Kidney epithelial cell (primary cell): ENCODE data around the gene PRELP. TPM values are rescaled to one million over a fixed set of nuclear protein-coding genes. Genes with fewer than 3 reads are reported as not detected.

Experiments used
- DNase-seq: peaks from one replicate; pipeline ENCODE4 v3.0.0-alpha.2; 2010; ENCODE audit warnings: low read depth
- H3K27me3 ChIP-seq: 2 replicates; pipeline ENCODE4 v1.6.0; 2011; ENCODE audit warnings: low read length; ENCODE audit not compliant: control insufficient read depth, insufficient read depth
- H3K36me3 ChIP-seq: 2 replicates; pipeline ENCODE4 v1.5.1; 2011; ENCODE audit warnings: low read length; ENCODE audit not compliant: control insufficient read depth, insufficient read depth
- H3K4me3 ChIP-seq: 2 replicates; pipeline ENCODE4 v1.5.1; 2011; ENCODE audit warnings: low read depth, mild to moderate bottlenecking, control low read depth, low read length
- total RNA-seq: library from RNA; depleted of rRNA; stranded (reverse); fragments of >200 nt; gene quantifications from 2 replicates; pipeline ENCODE4 v1.2.3, GENCODE V29; 2015
- TF ChIP-seq, protein P1 (sequence below): IDR thresholded peaks from 2 replicates; pipeline ENCODE4 v1.5.1; 2011; ENCODE audit warnings: mild to moderate bottlenecking, moderate library complexity, low read length, control low read depth, inconsistent platforms; ENCODE audit not compliant: insufficient read depth, poor library complexity, severe bottlenecking

Gene PRELP
- total RNA-seq, 1 donor from 2014 or later = under 0.01 TPM

- no peaks in the 10 kb centered on the region for H3K36me3 ChIP-seq
- TF ChIP-seq, protein P1, sequence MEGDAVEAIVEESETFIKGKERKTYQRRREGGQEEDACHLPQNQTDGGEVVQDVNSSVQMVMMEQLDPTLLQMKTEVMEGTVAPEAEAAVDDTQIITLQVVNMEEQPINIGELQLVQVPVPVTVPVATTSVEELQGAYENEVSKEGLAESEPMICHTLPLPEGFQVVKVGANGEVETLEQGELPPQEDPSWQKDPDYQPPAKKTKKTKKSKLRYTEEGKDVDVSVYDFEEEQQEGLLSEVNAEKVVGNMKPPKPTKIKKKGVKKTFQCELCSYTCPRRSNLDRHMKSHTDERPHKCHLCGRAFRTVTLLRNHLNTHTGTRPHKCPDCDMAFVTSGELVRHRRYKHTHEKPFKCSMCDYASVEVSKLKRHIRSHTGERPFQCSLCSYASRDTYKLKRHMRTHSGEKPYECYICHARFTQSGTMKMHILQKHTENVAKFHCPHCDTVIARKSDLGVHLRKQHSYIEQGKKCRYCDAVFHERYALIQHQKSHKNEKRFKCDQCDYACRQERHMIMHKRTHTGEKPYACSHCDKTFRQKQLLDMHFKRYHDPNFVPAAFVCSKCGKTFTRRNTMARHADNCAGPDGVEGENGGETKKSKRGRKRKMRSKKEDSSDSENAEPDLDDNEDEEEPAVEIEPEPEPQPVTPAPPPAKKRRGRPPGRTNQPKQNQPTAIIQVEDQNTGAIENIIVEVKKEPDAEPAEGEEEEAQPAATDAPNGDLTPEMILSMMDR = no peak
- DNase-seq = no peak
- H3K4me3 ChIP-seq = no peak overlapping the region
- peaks cover 20% of the 10 kb centered on the region for H3K27me3 ChIP-seq
Observed at GRCh38 chr1:203455706-203456105, 19.9 kb upstream of the PRELP start.

DNA sequence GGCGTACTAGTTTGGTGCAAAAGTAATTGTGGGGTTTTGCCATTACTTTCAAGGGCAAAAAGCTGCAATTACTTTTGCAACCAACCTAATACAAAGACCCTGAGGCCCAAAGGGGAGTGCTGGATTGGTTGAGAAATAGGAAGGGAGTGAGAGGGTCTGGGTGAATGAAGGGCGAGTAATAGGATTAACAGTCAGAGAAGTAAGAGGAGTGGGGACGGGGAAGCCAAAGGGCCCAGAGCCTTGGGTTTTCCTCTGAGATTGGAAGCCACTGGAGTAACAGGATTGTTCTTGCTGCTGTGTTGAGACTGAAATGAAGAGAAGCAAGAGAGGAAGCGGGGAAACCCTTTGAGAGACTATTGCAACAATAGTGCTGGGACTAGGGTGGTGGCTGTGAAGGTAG is 19.0 kb upstream of the PRELP start:
- DNase-seq = no peak
- Histone ChIP-seq H3K27me3 (peaks cover 18% of the 10 kb centered on the region), H3K4me3 (no peak overlapping the region), H3K36me3 (no peaks in the 10 kb centered on the region)
- TF ChIP-seq, protein P1 = no peak

DNA sequence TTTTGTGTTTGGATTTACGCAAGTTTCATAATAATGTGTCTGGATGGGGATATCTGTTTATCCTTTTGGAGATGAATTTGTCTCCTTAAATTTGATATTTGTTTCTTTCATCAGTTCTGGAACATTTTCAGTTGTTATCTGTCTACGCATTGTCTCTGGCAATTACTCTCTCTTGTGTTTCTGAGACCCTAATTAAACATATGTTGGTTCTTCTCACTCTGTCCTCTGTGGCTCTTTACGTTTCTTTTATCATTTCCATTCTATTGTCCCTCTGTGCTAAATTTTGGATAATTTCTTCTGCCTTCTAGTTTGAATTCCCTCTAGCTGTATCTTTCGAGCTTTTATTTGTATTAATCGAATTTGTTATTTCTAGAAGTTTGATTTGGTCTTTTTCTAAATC is 17.5 kb upstream of the PRELP start:
- TF ChIP-seq, protein P1 = no peak
- no peak for DNase-seq
- H3K27me3 ChIP-seq = peaks cover 6% of the 10 kb centered on the region

GRCh38 chr1:203459671-203460201 is 15.9 kb upstream of the PRELP start:
- peaks cover 2% of the 10 kb centered on the region for H3K27me3 ChIP-seq
- TF ChIP-seq, protein P1 = no peak
- H3K36me3 ChIP-seq = no peaks in the 10 kb centered on the region

More for the DNA sequence above, 17.5 kb upstream of the PRELP start:
- Histone ChIP-seq H3K4me3 (no peak overlapping the region), H3K36me3 (no peaks in the 10 kb centered on the region)

GRCh38 chr1:203461717-203462116 is 13.9 kb upstream of the PRELP start:
- no peak for DNase-seq
- TF ChIP-seq, protein P1 = no peak
- Histone ChIP-seq H3K36me3 (no peaks in the 10 kb centered on the region), H3K4me3 (no peak overlapping the region), H3K27me3 (peaks cover 2% of the 10 kb centered on the region)

More at GRCh38 chr1:203459671-203460201, 15.9 kb upstream of the PRELP start:
- DNase-seq = no peak
- H3K4me3 ChIP-seq = no peak overlapping the region

- Histone ChIP-seq H3K4me3 (no peak overlapping the region), H3K27me3 (peaks cover 2% of the 10 kb centered on the region), H3K36me3 (no peaks in the 10 kb centered on the region)
- TF ChIP-seq, protein P1 = no peak
- DNase-seq = no peak
Observed at GRCh38 chr1:203462143-203462542, 13.5 kb upstream of the PRELP start.
